H9 (cell line): ENCODE results near the gene RASSF7. TPM values are rescaled to one million over a fixed set of nuclear protein-coding genes. Genes with fewer than 3 reads are reported as not detected.

ENCODE experiments used
- DNase-seq: peaks from one replicate; pipeline ENCODE4 v3.0.0-alpha.2; 2017
- H2AFZ ChIP-seq: one replicate; pipeline ENCODE4 v1.6.1; 2013; ENCODE audit warnings: mild to moderate bottlenecking, low read length, control low read depth, moderate library complexity
- H2AK5ac ChIP-seq: 2 replicates; pipeline ENCODE4 v1.6.1; 2013; ENCODE audit warnings: low read length, control low read depth, mixed read lengths; ENCODE audit not compliant: insufficient read length
- H2BK120ac ChIP-seq: one replicate; pipeline ENCODE4 v1.6.1; 2013; ENCODE audit warnings: low read depth, mild to moderate bottlenecking, low read length, control low read depth, inconsistent platforms; ENCODE audit not compliant: poor library complexity, severe bottlenecking
- H2BK12ac ChIP-seq: 2 replicates; pipeline ENCODE4 v1.6.1; 2013; ENCODE audit warnings: low read length, control low read depth, mixed read lengths, low read depth; ENCODE audit not compliant: insufficient read length
- H2BK15ac ChIP-seq: 2 replicates; pipeline ENCODE4 v1.6.1; 2013; ENCODE audit warnings: low read depth, low read length, control low read depth
- H2BK20ac ChIP-seq: one replicate; pipeline ENCODE4 v1.6.1; 2013; ENCODE audit warnings: low read depth, mild to moderate bottlenecking, low read length, control low read depth, inconsistent platforms; ENCODE audit not compliant: poor library complexity, severe bottlenecking
- H2BK5ac ChIP-seq: 2 replicates; pipeline ENCODE4 v1.6.1; 2013; ENCODE audit warnings: low read length, control low read depth, mixed read lengths; ENCODE audit not compliant: insufficient read length
- H3K14ac ChIP-seq: 2 replicates; pipeline ENCODE4 v1.6.1; 2013; ENCODE audit warnings: low read length, control low read depth; ENCODE audit not compliant: insufficient read depth
- H3K18ac ChIP-seq: 2 replicates; pipeline ENCODE4 v1.6.1; 2013; ENCODE audit warnings: low read depth, mild to moderate bottlenecking, mixed read lengths, low read length, control low read depth; ENCODE audit not compliant: insufficient read length
- H3K23ac ChIP-seq: 2 replicates; pipeline ENCODE4 v1.6.1; 2013; ENCODE audit warnings: low read length, control low read depth, mixed read lengths, low read depth; ENCODE audit not compliant: insufficient read length
- H3K23me2 ChIP-seq: 2 replicates; pipeline ENCODE4 v1.6.1; 2013; ENCODE audit warnings: low read depth, mild to moderate bottlenecking, mixed read lengths, low read length, control low read depth; ENCODE audit not compliant: insufficient read length, poor library complexity, severe bottlenecking
- H3K27ac ChIP-seq: 2 replicates; pipeline ENCODE4 v1.5.1; 2013; ENCODE audit warnings: low read length, control low read depth, mixed read lengths, low read depth; ENCODE audit not compliant: insufficient read length
- H3K27me3 ChIP-seq: 2 replicates; pipeline ENCODE4 v1.6.1; 2013; ENCODE audit warnings: low read length, control low read depth, inconsistent platforms; ENCODE audit not compliant: insufficient read depth
- H3K4ac ChIP-seq: 2 replicates; pipeline ENCODE4 v1.6.1; 2013; ENCODE audit warnings: low read depth, mild to moderate bottlenecking, control low read depth, inconsistent platforms, low read length, moderate library complexity
- H3K4me1 ChIP-seq: 2 replicates; pipeline ENCODE4 v1.6.1; 2013; ENCODE audit warnings: low read length, control low read depth, inconsistent platforms; ENCODE audit not compliant: insufficient read depth
- H3K4me2 ChIP-seq: 2 replicates; pipeline ENCODE4 v1.6.1; 2013; ENCODE audit warnings: low read length, control low read depth, mixed read lengths; ENCODE audit not compliant: insufficient read length, insufficient read depth
- H3K56ac ChIP-seq: 2 replicates; pipeline ENCODE4 v1.6.1; 2013; ENCODE audit warnings: low read depth, mild to moderate bottlenecking, mixed read lengths, low read length, control low read depth; ENCODE audit not compliant: insufficient read length
- H3K79me1 ChIP-seq: 2 replicates; pipeline ENCODE4 v1.6.1; 2013; ENCODE audit warnings: low read depth, mild to moderate bottlenecking, moderate library complexity, low read length, control low read depth, inconsistent platforms; ENCODE audit not compliant: insufficient read depth, poor library complexity, severe bottlenecking
- H3K79me2 ChIP-seq: 2 replicates; pipeline ENCODE4 v1.6.1; 2013; ENCODE audit warnings: low read length, control low read depth, inconsistent platforms; ENCODE audit not compliant: insufficient read depth
- H3K9ac ChIP-seq: 2 replicates; pipeline ENCODE4 v1.6.1; 2013; ENCODE audit warnings: low read length, control low read depth, mixed read lengths; ENCODE audit not compliant: insufficient read length; ENCODE audit errors: extremely low read depth
- H3K9me3 ChIP-seq: one replicate; pipeline ENCODE4 v1.6.1; 2013; ENCODE audit warnings: low read depth, low read length, inconsistent platforms; ENCODE audit not compliant: control insufficient read depth
- H3T11ph ChIP-seq: one replicate; pipeline ENCODE4 v1.6.1; 2013; ENCODE audit warnings: mild to moderate bottlenecking, low read length, control low read depth, inconsistent platforms
- H4K20me1 ChIP-seq: one replicate; pipeline ENCODE4 v1.6.1; 2013; ENCODE audit not compliant: control insufficient read depth, insufficient read length, insufficient read depth
- H4K5ac ChIP-seq: 2 replicates; pipeline ENCODE4 v1.6.1; 2013; ENCODE audit warnings: low read depth, mild to moderate bottlenecking, mixed read lengths, low read length, control low read depth; ENCODE audit not compliant: insufficient read length
- H4K8ac ChIP-seq: replicated peaks from 2 replicates; pipeline ENCODE4 v1.6.1; 2013; ENCODE audit warnings: low read length, control low read depth, mixed read lengths, low read depth; ENCODE audit not compliant: insufficient read length
- H4K91ac ChIP-seq: 2 replicates; pipeline ENCODE4 v1.6.1; 2013; ENCODE audit warnings: low read depth, mild to moderate bottlenecking, moderate library complexity, mixed read lengths, low read length, control low read depth; ENCODE audit not compliant: insufficient read length
- H3K27ac Mint-ChIP-seq, 3 experiments: 2 replicates in 2 of 3; 3 replicates in 1 of 3; pipeline ENCODE4 v1.8.0; 2020 to 2021; ENCODE audit warnings: mixed read lengths in 3 of 3, mild to moderate bottlenecking in 1 of 3, moderate library complexity in 1 of 3
- H3K27me3 Mint-ChIP-seq: 2 replicates; pipeline ENCODE4 v1.8.0; 2021; ENCODE audit warnings: low read depth, mild to moderate bottlenecking, moderate library complexity, mixed read lengths
- H3K36me3 Mint-ChIP-seq, 3 experiments: 2 replicates in 2 of 3; 3 replicates in 1 of 3; pipeline ENCODE4 v1.8.0; 2020 to 2021; ENCODE audit warnings: low read depth in 3 of 3, mixed read lengths in 3 of 3; ENCODE audit not compliant: insufficient read depth in 1 of 3
- H3K4me1 Mint-ChIP-seq, 2 experiments: 2 replicates each; pipeline ENCODE4 v1.8.0; 2020; ENCODE audit warnings: mixed read lengths in 2 of 2
- H3K4me3 Mint-ChIP-seq, 2 experiments: 2 replicates in 1 of 2; 3 replicates in 1 of 2; pipeline ENCODE4 v1.8.0; 2020 to 2021; ENCODE audit warnings: mild to moderate bottlenecking in 2 of 2, mixed read lengths in 2 of 2, moderate library complexity in 1 of 2
- H3K9me3 Mint-ChIP-seq, 2 experiments: 2 replicates in 1 of 2; 3 replicates in 1 of 2; pipeline ENCODE4 v1.8.0; 2020; ENCODE audit warnings: mild to moderate bottlenecking in 2 of 2, mixed read lengths in 2 of 2, moderate library complexity in 1 of 2
- CTCF ChIP-seq: fragments of 200-600 bp; sonication (generic); conservative IDR thresholded peaks from 3 replicates; pipeline ENCODE4 v1.8.0; 2021; ENCODE audit warnings: antibody characterized with exemption, mild to moderate bottlenecking
- WGBS: extraction: QIAGEN DNeasy Blood & Tissue Kit; methylation state at CpG from one replicate; pipeline ENCODE4 v1.1.7; 2013; ENCODE audit warnings: missing lambda C conversion rate, low lambda C conversion rate, mixed read lengths; ENCODE audit not compliant: insufficient read length; ENCODE audit errors: extremely low coverage; 5-methylcytosine and 5-hydroxymethylcytosine counted together
- total RNA-seq: library from RNA; stranded (reverse); gene quantifications from 2 replicates; pipeline ENCODE4 v1.2.1, GENCODE V29; 2021

RASSF7 gene
- total RNA-seq, 1 experiment from 2014 or later = 26.3 TPM

GRCh38 chr11:593347-593746 is 32.6 kb downstream of the RASSF7 start:
- peaks cover 58 to 87% (median 86%) of the 10 kb centered on the region in 3 experiments for H3K36me3 Mint-ChIP-seq
- Histone ChIP-seq H2BK12ac (no peak overlapping the region), H2BK5ac (no peak overlapping the region), H3K79me2 (no peaks in the 10 kb centered on the region; the same call in 1 of the 2 replicates), H3K56ac (no peak overlapping the region), H2BK15ac (no peak overlapping the region), H2AK5ac (no peak overlapping the region), H3K4me1 (no peaks in the 10 kb centered on the region), H2BK20ac (no peak overlapping the region), H3K23ac (no peak overlapping the region), H3K27me3 (no peaks in the 10 kb centered on the region), H4K20me1 (no peaks in the 10 kb centered on the region), H3T11ph (no peak overlapping the region), H3K79me1 (no peaks in the 10 kb centered on the region), H3K14ac (no peak overlapping the region), H3K18ac (no peak overlapping the region), H3K4me2 (no peak overlapping the region), H3K4ac (no peak overlapping the region), H3K23me2 (no peaks in the 10 kb centered on the region), H3K27ac (no peak overlapping the region), H2AFZ (no peak overlapping the region), H4K91ac (no peak overlapping the region), H4K8ac (no peak overlapping the region), H3K9ac (no peak overlapping the region), H3K9me3 (no peaks in the 10 kb centered on the region), H4K5ac (no peak overlapping the region), H2BK120ac (no peak overlapping the region)
- WGBS = no CpG with 5 or more reads among the region's 21 CpGs
- DNase-seq = no peak
- H3K9me3 Mint-ChIP-seq = no peaks in the 10 kb centered on the region; a peak in 1 of 5 replicates
- no peaks in the 10 kb centered on the region for H3K4me1 Mint-ChIP-seq
- no peak for TF ChIP-seq CTCF
- H3K27ac Mint-ChIP-seq = 0 out of 7 replicates have a peak overlapping the region, but pooled peaks of 1 of the 3 experiments have one; percentile 28
- H3K27me3 Mint-ChIP-seq = 0 out of 2 replicates have a peak, but pooled peaks cover 2% of the 10 kb centered on the region
- H3K4me3 Mint-ChIP-seq = no peak overlapping the region; a peak in 1 of 5 replicates
